OCI-LY3 (cell line): Measurements from ENCODE around the gene RBM4B.

Experiments
- H2AFZ ChIP-seq: fragments of 200-600, 300-600 bp; shearing (Covaris generic); 2 replicates; pipeline ENCODE4 v1.6.0; 2014; ENCODE audit warnings: antibody characterized with exemption, low read depth, low read length
- H3K27ac ChIP-seq: fragments of 200-600, 300-600 bp; sonication (generic); 2 replicates; pipeline ENCODE4 v1.5.1; 2014; ENCODE audit warnings: mild to moderate bottlenecking, low read length, moderate library complexity, mixed read lengths
- H3K27me3 ChIP-seq: fragments of 200-600, 300-600 bp; sonication (generic); 2 replicates; pipeline ENCODE4 v1.6.1; 2014; ENCODE audit warnings: low read depth, low read length, mixed read lengths
- H3K36me3 ChIP-seq: fragments of 200-600, 300-600 bp; sonication (generic); replicated peaks from 2 replicates; pipeline ENCODE3; 2014; ENCODE audit warnings: low read depth, low read length, mixed read lengths
- H3K4me1 ChIP-seq: fragments of 300-600, 200-600 bp; sonication (generic); 2 replicates; pipeline ENCODE4 v1.6.1; 2014; ENCODE audit warnings: low read length, mixed read lengths
- H3K4me2 ChIP-seq: fragments of 200-600, 300-600 bp; sonication (generic); 2 replicates; pipeline ENCODE4 v1.6.1; 2014; ENCODE audit warnings: low read length, mixed read lengths
- H3K4me3 ChIP-seq: fragments of 300-600, 200-600 bp; sonication (generic); 2 replicates; pipeline ENCODE4 v1.5.1; 2014; ENCODE audit warnings: antibody characterized with exemption, mild to moderate bottlenecking, low read length, moderate library complexity
- H3K79me2 ChIP-seq: fragments of 300-600, 200-600 bp; shearing (Covaris generic); 2 replicates; pipeline ENCODE4 v1.6.1; 2014; ENCODE audit warnings: mild to moderate bottlenecking, low read length, mixed read lengths
- H3K9ac ChIP-seq: fragments of 300-600, 200-600 bp; shearing (Covaris generic); 2 replicates; pipeline ENCODE4 v1.6.0; 2014; ENCODE audit warnings: mild to moderate bottlenecking, low read length, moderate library complexity
- H3K9me3 ChIP-seq: fragments of 200-600, 300-600 bp; shearing (Covaris generic); 2 replicates; pipeline ENCODE4 v1.6.1; 2014; ENCODE audit warnings: low read length, mixed read lengths; ENCODE audit not compliant: insufficient read depth
- H4K20me1 ChIP-seq: fragments of 200-600, 300-600 bp; sonication (generic); 2 replicates; pipeline ENCODE4 v1.6.1; 2016; ENCODE audit warnings: low read length, mixed read lengths; ENCODE audit not compliant: insufficient read depth
- CTCF ChIP-seq: fragments of 200-600, 300-600 bp; sonication (generic); IDR thresholded peaks from 2 replicates; pipeline ENCODE4 v1.5.1; 2014; ENCODE audit warnings: antibody characterized with exemption, low read length, low read depth
- EZH2phosphoT487 ChIP-seq: fragments of 200-600 bp; shearing (Covaris generic); IDR thresholded peaks from 2 replicates; pipeline ENCODE4 v1.6.1; 2018; ENCODE audit warnings: antibody characterized with exemption, mixed run types, low read depth

RBM4B gene

GRCh38 chr11:66723693-66724092 is 46.0 kb upstream of the RBM4B start:
- Histone ChIP-seq H3K4me2 (no peak overlapping the region), H3K36me3 (no peaks in the 10 kb centered on the region), H3K4me3 (no peak overlapping the region), H3K79me2 (peaks cover 19% of the 10 kb centered on the region), H3K9ac (no peak overlapping the region), H2AFZ (no peak overlapping the region), H3K27me3 (peaks cover 3% of the 10 kb centered on the region; the same call in 1 of the 2 replicates), H4K20me1 (no peaks in the 10 kb centered on the region), H3K9me3 (no peaks in the 10 kb centered on the region), H3K4me1 (peaks cover 13% of the 10 kb centered on the region), H3K27ac (no peak overlapping the region)
- no peak for TF ChIP-seq EZH2phosphoT487
- no peak for TF ChIP-seq CTCF

- Histone ChIP-seq H3K4me1 (peaks cover 10% of the 10 kb centered on the region), H3K27me3 (no peaks in the 10 kb centered on the region), H3K4me2 (no peak overlapping the region), H3K4me3 (no peak overlapping the region), H3K36me3 (no peaks in the 10 kb centered on the region), H3K79me2 (peaks cover 19% of the 10 kb centered on the region), H3K9ac (no peak overlapping the region), H3K27ac (no peak overlapping the region), H2AFZ (no peak overlapping the region), H3K9me3 (no peaks in the 10 kb centered on the region), H4K20me1 (no peaks in the 10 kb centered on the region)
- no peak for TF ChIP-seq EZH2phosphoT487
- TF ChIP-seq CTCF, result no peak
Measured at GRCh38 chr11:66722745-66723651, 45.3 kb upstream of the RBM4B start.

- Histone ChIP-seq H3K27ac (no peak overlapping the region), H3K9ac (no peak overlapping the region), H2AFZ (no peak overlapping the region), H3K36me3 (no peaks in the 10 kb centered on the region), H3K4me3 (no peak overlapping the region), H3K9me3 (no peaks in the 10 kb centered on the region), H3K4me1 (peaks cover 9% of the 10 kb centered on the region), H4K20me1 (no peaks in the 10 kb centered on the region), H3K4me2 (no peak overlapping the region), H3K79me2 (peaks cover 16% of the 10 kb centered on the region), H3K27me3 (no peaks in the 10 kb centered on the region)
- TF ChIP-seq EZH2phosphoT487 (no peak), CTCF (no peak)
Measured at GRCh38 chr11:66721939-66722338, 44.3 kb upstream of the RBM4B start.

GRCh38 chr11:66720899-66721470 is 43.3 kb upstream of the RBM4B start:
- Histone ChIP-seq H3K4me1 (no peaks in the 10 kb centered on the region), H3K27me3 (no peaks in the 10 kb centered on the region), H3K27ac (no peak overlapping the region), H3K9me3 (no peaks in the 10 kb centered on the region), H3K36me3 (no peaks in the 10 kb centered on the region), H3K4me2 (no peak overlapping the region), H3K79me2 (peaks cover 7% of the 10 kb centered on the region), H4K20me1 (no peaks in the 10 kb centered on the region), H3K9ac (no peak overlapping the region), H3K4me3 (no peak overlapping the region), H2AFZ (no peak overlapping the region)
- TF ChIP-seq EZH2phosphoT487 (no peak), CTCF (no peak)
